Measurements from ENCODE around the gene PFDN6. TPM values are rescaled to one million over a fixed set of nuclear protein-coding genes. Genes with fewer than 3 reads are reported as not detected.

Gene PFDN6
- total and polyA plus RNA-seq, 9 of the 15 experiments (the other 6 are each of a cell fraction or from before 2014, with no cell fraction given), result 6.8 to 475 (median 216) TPM

GRCh38 chr6:33271468-33272274 is 17.7 kb upstream of the PFDN6 start, which contains the start of the genes RPS18 and VPS52 (continued):
- TF ChIP-seq NKRF (IDR thresholded peaks at IDR 0.05; ENCODE audit: borderline replicate concordance) (peak; percentile 99), RFX7 (CRISPR knock-in tag; IDR thresholded peaks at IDR 0.05) (no peak), SNRNP70 (optimal IDR thresholded peaks at IDR 0.05; ENCODE audit: low read depth, low read length) (no peak), FOXJ2 (tag; IDR thresholded peaks at IDR 0.05) (peak; percentile 93), CBX8 (IDR thresholded peaks at IDR 0.05; ENCODE audit: borderline replicate concordance, extremely low read depth, low read depth, low read length, poor library complexity, severe bottlenecking) (no peak), NFXL1 (CRISPR knock-in tag; IDR thresholded peaks at IDR 0.05) (0 out of 2 replicates have a peak, but pooled peaks have one; percentile 18), TBP (optimal IDR thresholded peaks at IDR 0.05; ENCODE audit: low read depth, low read length) (no peak), JUNB (CRISPR knock-in tag; conservative IDR thresholded peaks at IDR 0.05) (no peak), PRMT5 (CRISPR knock-in tag; IDR thresholded peaks at IDR 0.05) (no peak), ELF1 (tag; IDR thresholded peaks at IDR 0.05) (peak; percentile 96), RBM34 (IDR thresholded peaks at IDR 0.05; ENCODE audit: borderline replicate concordance, insufficient read depth, low read length) (no peak), MTA2 (IDR thresholded peaks at IDR 0.05; ENCODE audit: low read depth) (no peak; the same call in 1 of the 2 replicates), ZNF316 (IDR thresholded peaks at IDR 0.05) (no peak), BHLHE40 (IDR thresholded peaks at IDR 0.05; ENCODE audit: low read length) (0 out of 2 replicates have a peak, but pooled peaks have one; percentile 11), ZNF668 (CRISPR knock-in tag; IDR thresholded peaks at IDR 0.05) (peak; percentile 10; the same call in 1 of the 2 replicates), CBX3 (IDR thresholded peaks at IDR 0.05; ENCODE audit: borderline replicate concordance in 1 of 2, low read length in 2 of 2) (peak in 1 of 2 experiments; percentile 85; a peak in 2 of 3 replicates), IFI16 (CRISPR knock-in tag; IDR thresholded peaks at IDR 0.05) (0 out of 2 replicates have a peak, but pooled peaks have one; percentile 20)
- TF ChIP-seq, protein P1, sequence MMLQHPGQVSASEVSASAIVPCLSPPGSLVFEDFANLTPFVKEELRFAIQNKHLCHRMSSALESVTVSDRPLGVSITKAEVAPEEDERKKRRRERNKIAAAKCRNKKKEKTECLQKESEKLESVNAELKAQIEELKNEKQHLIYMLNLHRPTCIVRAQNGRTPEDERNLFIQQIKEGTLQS (IDR thresholded peaks at IDR 0.05), result peak; percentile 58
- TF ChIP-seq, protein P1 (CRISPR knock-in tag; conservative IDR thresholded peaks at IDR 0.05), result peak; percentile 81; the same call in 1 of the 2 replicates
- TF ChIP-seq, protein P2, sequence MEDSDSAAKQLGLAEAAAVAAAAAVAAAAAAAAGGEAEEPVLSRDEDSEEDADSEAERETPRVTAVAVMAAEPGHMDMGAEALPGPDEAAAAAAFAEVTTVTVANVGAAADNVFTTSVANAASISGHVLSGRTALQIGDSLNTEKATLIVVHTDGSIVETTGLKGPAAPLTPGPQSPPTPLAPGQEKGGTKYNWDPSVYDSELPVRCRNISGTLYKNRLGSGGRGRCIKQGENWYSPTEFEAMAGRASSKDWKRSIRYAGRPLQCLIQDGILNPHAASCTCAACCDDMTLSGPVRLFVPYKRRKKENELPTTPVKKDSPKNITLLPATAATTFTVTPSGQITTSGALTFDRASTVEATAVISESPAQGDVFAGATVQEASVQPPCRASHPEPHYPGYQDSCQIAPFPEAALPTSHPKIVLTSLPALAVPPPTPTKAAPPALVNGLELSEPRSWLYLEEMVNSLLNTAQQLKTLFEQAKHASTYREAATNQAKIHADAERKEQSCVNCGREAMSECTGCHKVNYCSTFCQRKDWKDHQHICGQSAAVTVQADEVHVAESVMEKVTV (CRISPR knock-in tag; IDR thresholded peaks at IDR 0.05), result 0 out of 2 replicates have a peak, but pooled peaks have one; percentile 29
- TF ChIP-seq, protein P3, sequence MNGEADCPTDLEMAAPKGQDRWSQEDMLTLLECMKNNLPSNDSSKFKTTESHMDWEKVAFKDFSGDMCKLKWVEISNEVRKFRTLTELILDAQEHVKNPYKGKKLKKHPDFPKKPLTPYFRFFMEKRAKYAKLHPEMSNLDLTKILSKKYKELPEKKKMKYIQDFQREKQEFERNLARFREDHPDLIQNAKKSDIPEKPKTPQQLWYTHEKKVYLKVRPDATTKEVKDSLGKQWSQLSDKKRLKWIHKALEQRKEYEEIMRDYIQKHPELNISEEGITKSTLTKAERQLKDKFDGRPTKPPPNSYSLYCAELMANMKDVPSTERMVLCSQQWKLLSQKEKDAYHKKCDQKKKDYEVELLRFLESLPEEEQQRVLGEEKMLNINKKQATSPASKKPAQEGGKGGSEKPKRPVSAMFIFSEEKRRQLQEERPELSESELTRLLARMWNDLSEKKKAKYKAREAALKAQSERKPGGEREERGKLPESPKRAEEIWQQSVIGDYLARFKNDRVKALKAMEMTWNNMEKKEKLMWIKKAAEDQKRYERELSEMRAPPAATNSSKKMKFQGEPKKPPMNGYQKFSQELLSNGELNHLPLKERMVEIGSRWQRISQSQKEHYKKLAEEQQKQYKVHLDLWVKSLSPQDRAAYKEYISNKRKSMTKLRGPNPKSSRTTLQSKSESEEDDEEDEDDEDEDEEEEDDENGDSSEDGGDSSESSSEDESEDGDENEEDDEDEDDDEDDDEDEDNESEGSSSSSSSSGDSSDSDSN (IDR thresholded peaks at IDR 0.05; ENCODE audit: borderline replicate concordance in 1 of 2, low read depth in 2 of 2, low read length in 2 of 2), result no peak

All from K562 (cell line).